GM18909 (cell line): ENCODE data around the gene JAZF1.
A peak's percentile ranks its signal among the peaks of the same experiment; 100 is the strongest.

Source experiments
- ATAC-seq: cut with Tn5 transposase; IDR thresholded peaks from one replicate; pipeline ENCODE4 v1.9.1; 2021; ENCODE audit warnings: mild to moderate bottlenecking; ENCODE audit not compliant: unreplicated experiment, poor library complexity

The JAZF1 gene

GRCh38 chr7:28083164-28083997, 97.2 kb downstream of the JAZF1 start:
- ATAC-seq, result no peak

- no peak for ATAC-seq
These were observed 98.5 kb downstream of the JAZF1 start for GRCh38 chr7:28082071-28082470.

- no peak for ATAC-seq
These were observed 99.6 kb downstream of the JAZF1 start for GRCh38 chr7:28081016-28081415.

- no peak for ATAC-seq
These were observed 102.3 kb downstream of the JAZF1 start for GRCh38 chr7:28078036-28078901.

- no peak for ATAC-seq
These were observed 103.0 kb downstream of the JAZF1 start for GRCh38 chr7:28077616-28078015.

GRCh38 chr7:28076423-28077200, 104.0 kb downstream of the JAZF1 start:
- no peak for ATAC-seq

GRCh38 chr7:28075674-28076358, 104.8 kb downstream of the JAZF1 start:
- ATAC-seq, result no peak

- no peak for ATAC-seq
These were observed 107.6 kb downstream of the JAZF1 start for GRCh38 chr7:28072876-28073514.

- ATAC-seq, result no peak
These were observed 109.0 kb downstream of the JAZF1 start for GRCh38 chr7:28071570-28071969.

- ATAC-seq, result no peak
These were observed 110.1 kb downstream of the JAZF1 start for GRCh38 chr7:28070297-28071055.

GRCh38 chr7:28069807-28070206, 110.8 kb downstream of the JAZF1 start:
- no peak for ATAC-seq

GRCh38 chr7:28069388-28069787, 111.2 kb downstream of the JAZF1 start:
- ATAC-seq, result no peak

- no peak for ATAC-seq
These were observed 111.8 kb downstream of the JAZF1 start for GRCh38 chr7:28068811-28069216.

- ATAC-seq, result no peak
These were observed 113.4 kb downstream of the JAZF1 start for GRCh38 chr7:28067171-28067570.

- no peak for ATAC-seq
These were observed 114.8 kb downstream of the JAZF1 start for GRCh38 chr7:28065721-28066285.

- no peak for ATAC-seq
These were observed 115.3 kb downstream of the JAZF1 start for GRCh38 chr7:28065308-28065707.

- ATAC-seq, result no peak
These were observed 116.2 kb downstream of the JAZF1 start for GRCh38 chr7:28064437-28064836.

GRCh38 chr7:28062197-28062991, 118.2 kb downstream of the JAZF1 start:
- ATAC-seq, result peak; percentile 61
